ENCODE results near the gene PA2G4. TPM values are rescaled to one million over a fixed set of nuclear protein-coding genes. Genes with fewer than 3 reads are reported as not detected.

PA2G4 gene
- total RNA-seq, 5 donors from 2014 or later (not counting 1 experiment from before 2014, with no cell fraction given) = 67.5 to 113 (median 104) TPM

DNA sequence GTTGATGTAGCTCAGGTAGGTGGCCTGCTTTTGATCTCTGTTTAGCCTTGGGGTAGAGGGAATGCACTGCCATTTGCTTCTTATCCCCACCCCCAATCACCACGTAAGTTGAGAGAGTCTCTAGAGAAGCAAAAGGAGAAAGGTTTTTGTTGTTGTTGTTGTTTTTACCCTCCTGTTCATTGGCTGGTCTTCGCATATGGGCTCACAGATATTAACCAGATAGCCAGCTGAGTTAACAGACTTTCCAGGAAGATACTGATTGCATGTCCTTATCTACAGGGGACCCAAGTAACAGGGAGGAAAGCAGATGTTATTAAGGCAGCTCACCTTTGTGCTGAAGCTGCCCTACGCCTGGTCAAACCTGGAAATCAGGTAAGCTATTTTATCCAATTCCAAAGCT lies 2.9 kb downstream of the PA2G4 start:
- Mint-ChIP-seq H3K4me3 (peak overlapping the region in 1 of 3 donors; percentile 50), H3K36me3 (peaks cover 47% of the 10 kb centered on the region), H3K27me3 (no peaks in the 10 kb centered on the region), H3K27ac (peak overlapping the region; percentile 31 to 76), H3K9me3 (no peaks in the 10 kb centered on the region), H3K4me1 (peaks cover 39 to 45% (median 44%) of the 10 kb centered on the region in 3 donors)
- WGBS (ENCODE audit: insufficient coverage) = 89% methylated on average over 1 of the region's 3 CpGs
- ChIA-PET POLR2A (interaction anchor here (0.5 to 0.8 kb wide), 2 partner anchors 111 to 1669 kb away, joined by 3 to 4 read pairs; no protein-coding TSS in a partner anchor), CTCF (interaction anchor here (0.5 to 0.9 kb wide), 2 partner anchors 60 to 217 kb away, joined by 3 to 5 read pairs; no protein-coding TSS in a partner anchor)
- Histone ChIP-seq H3K9me3 (no peaks in the 10 kb centered on the region), H3K27ac (ENCODE audit: low read length) (no peak overlapping the region), H3K36me3 (ENCODE audit: control insufficient read depth in 2 of 2, extremely low read depth in 1 of 2, insufficient read depth in 1 of 2, low read length in 1 of 2) (peaks cover 7 to 56% of the 10 kb centered on the region in 2 donors), H3K27me3 (replicated peaks in 1 of 2; ENCODE audit: control insufficient read depth in 2 of 2, extremely low read depth in 1 of 2, insufficient read depth in 2 of 2, low read length in 1 of 2) (no peaks in the 10 kb centered on the region), H3K4me3 (ENCODE audit: control insufficient read depth in 1 of 2, extremely low read depth in 1 of 2, low read length in 1 of 2) (no peak overlapping the region), H3K4me1 (ENCODE audit: control insufficient read depth in 1 of 2, extremely low read depth in 1 of 2, insufficient read depth in 2 of 2, low read length in 2 of 2) (peaks cover 23 to 34% of the 10 kb centered on the region in 2 experiments)
- DNase-seq (no peak), ATAC-seq (replicated peaks in 1 of 4) (no peak)

DNA sequence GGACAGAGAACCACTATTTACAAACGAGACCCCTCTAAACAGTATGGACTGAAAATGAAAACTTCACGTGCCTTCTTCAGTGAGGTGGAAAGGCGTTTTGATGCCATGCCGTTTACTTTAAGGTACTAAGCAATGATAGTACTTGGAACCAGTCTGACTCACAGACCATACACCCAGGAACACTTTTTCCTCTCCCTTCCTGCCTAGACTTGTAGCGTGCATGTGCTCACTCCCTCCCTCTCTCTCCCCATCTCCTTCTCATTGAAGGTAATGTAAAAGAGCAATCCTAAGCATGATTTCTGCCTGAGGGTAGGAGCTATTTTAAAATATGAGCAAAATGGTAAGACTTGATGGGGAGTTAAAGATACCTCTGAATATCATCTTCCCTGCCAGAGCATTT lies 6.2 kb downstream of the PA2G4 start:
- Histone ChIP-seq H3K27me3 (replicated peaks in 1 of 2; ENCODE audit: control insufficient read depth in 2 of 2, extremely low read depth in 1 of 2, insufficient read depth in 2 of 2, low read length in 1 of 2) (no peaks in the 10 kb centered on the region), H3K36me3 (ENCODE audit: control insufficient read depth in 2 of 2, extremely low read depth in 1 of 2, insufficient read depth in 1 of 2, low read length in 1 of 2) (peaks cover 7 to 71% of the 10 kb centered on the region in 2 donors), H3K4me1 (ENCODE audit: control insufficient read depth in 1 of 2, extremely low read depth in 1 of 2, insufficient read depth in 2 of 2, low read length in 2 of 2) (peaks cover 8 to 14% of the 10 kb centered on the region in 2 experiments), H3K4me3 (ENCODE audit: control insufficient read depth in 1 of 2, extremely low read depth in 1 of 2, low read length in 1 of 2) (no peak overlapping the region), H3K27ac (ENCODE audit: low read length) (no peak overlapping the region), H3K9me3 (no peaks in the 10 kb centered on the region)
- Mint-ChIP-seq H3K27me3 (no peaks in the 10 kb centered on the region), H3K36me3 (peaks cover 59% of the 10 kb centered on the region), H3K27ac (no peak overlapping the region), H3K4me1 (peaks cover 15 to 20% (median 19%) of the 10 kb centered on the region in 3 donors), H3K9me3 (no peaks in the 10 kb centered on the region), H3K4me3 (no peak overlapping the region)
- DNase-seq (no peak), ATAC-seq (replicated peaks in 1 of 4) (no peak)
- ChIA-PET POLR2A (interaction anchor here in 1 of 2 donors (0.6 kb wide), 1 partner anchor 41 kb away, joined by 3 read pairs; no protein-coding TSS in a partner anchor), CTCF (interaction anchor here in 1 of 2 donors (0.5 kb wide), 1 partner anchor 30 kb away, joined by 5 read pairs; no protein-coding TSS in a partner anchor)
- WGBS (ENCODE audit: insufficient coverage) = no CpG with 5 or more reads among the region's 5 CpGs

DNA sequence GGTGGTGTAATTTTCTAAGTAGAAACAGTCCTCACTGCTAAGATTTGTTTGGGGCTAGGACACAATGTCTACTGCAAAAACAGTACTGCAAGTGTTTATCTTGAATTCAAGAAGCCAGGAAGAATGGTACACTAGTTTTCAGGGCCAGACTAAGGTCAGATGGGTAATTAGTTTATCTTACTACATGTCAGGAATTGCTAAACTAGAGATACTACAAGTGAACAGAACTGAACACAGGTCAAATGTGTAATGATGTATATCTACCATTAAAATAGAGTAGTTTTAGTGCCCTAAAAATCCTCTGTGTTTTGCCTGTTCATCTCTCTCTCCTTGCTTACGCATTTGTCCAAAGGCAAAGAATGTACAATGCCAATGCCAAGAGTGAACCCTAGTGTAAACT lies 9.7 kb downstream of the PA2G4 start:
- no peaks in the 10 kb centered on the region for H3K27me3 ChIP-seq (replicated peaks in 1 of 2; ENCODE audit: control insufficient read depth in 2 of 2, extremely low read depth in 1 of 2, insufficient read depth in 2 of 2, low read length in 1 of 2)
- H3K27me3 Mint-ChIP-seq = no peaks in the 10 kb centered on the region
- peak overlapping the region in 1 of 3 donors; percentile 37 for H3K4me3 Mint-ChIP-seq
- ChIA-PET CTCF (no interaction called here), POLR2A (no interaction called here)
- ATAC-seq (replicated peaks in 1 of 4) (no peak), DNase-seq (no peak)
- no peaks in the 10 kb centered on the region for H3K9me3 ChIP-seq
- peaks cover 9 to 24% of the 10 kb centered on the region in 2 experiments for H3K4me1 ChIP-seq (ENCODE audit: control insufficient read depth in 1 of 2, extremely low read depth in 1 of 2, insufficient read depth in 2 of 2, low read length in 2 of 2)
- no CpG with 5 or more reads among the region's 1 CpG for WGBS (ENCODE audit: insufficient coverage)
- peaks cover 47% of the 10 kb centered on the region for H3K36me3 Mint-ChIP-seq
- H3K9me3 Mint-ChIP-seq = no peaks in the 10 kb centered on the region
- H3K27ac Mint-ChIP-seq = peak overlapping the region in 1 of 2 donors; percentile 14
- H3K4me3 ChIP-seq (ENCODE audit: control insufficient read depth in 1 of 2, extremely low read depth in 1 of 2, low read length in 1 of 2) = no peak overlapping the region
- H3K27ac ChIP-seq (ENCODE audit: low read length) = no peak overlapping the region
- H3K4me1 Mint-ChIP-seq = peaks cover 24 to 32% (median 25%) of the 10 kb centered on the region in 3 donors
- H3K36me3 ChIP-seq (ENCODE audit: control insufficient read depth in 2 of 2, extremely low read depth in 1 of 2, insufficient read depth in 1 of 2, low read length in 1 of 2) = peaks cover 0 to 50% of the 10 kb centered on the region in 2 donors

DNA sequence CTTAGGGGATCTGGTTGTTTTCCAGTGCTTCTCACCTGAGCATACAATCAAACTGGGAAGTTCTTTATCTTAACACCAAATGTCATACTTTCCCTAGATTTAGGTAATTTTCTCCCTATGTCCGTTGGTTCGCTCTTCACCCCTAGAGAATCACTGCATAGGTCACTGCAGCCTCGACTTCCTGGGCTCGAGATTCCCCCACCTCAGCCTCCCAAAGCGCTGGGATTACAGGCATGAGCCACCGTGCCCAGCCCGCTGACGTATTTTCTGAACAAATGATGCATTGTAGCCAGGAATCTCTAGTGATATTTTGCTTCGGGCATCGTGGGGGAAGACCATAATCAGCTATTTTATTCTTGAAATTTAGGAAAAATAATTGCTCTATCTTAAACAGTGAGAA lies 11.0 kb downstream of the PA2G4 start:
- Histone ChIP-seq H3K4me3 (ENCODE audit: control insufficient read depth in 1 of 2, extremely low read depth in 1 of 2, low read length in 1 of 2) (peak overlapping the region in 1 of 2 donors; percentile 75), H3K27me3 (replicated peaks in 1 of 2; ENCODE audit: control insufficient read depth in 2 of 2, extremely low read depth in 1 of 2, insufficient read depth in 2 of 2, low read length in 1 of 2) (no peaks in the 10 kb centered on the region), H3K27ac (ENCODE audit: low read length) (peak overlapping the region; percentile 92), H3K9me3 (no peaks in the 10 kb centered on the region), H3K36me3 (ENCODE audit: control insufficient read depth in 2 of 2, extremely low read depth in 1 of 2, insufficient read depth in 1 of 2, low read length in 1 of 2) (peaks cover 0 to 41% of the 10 kb centered on the region in 2 donors), H3K4me1 (ENCODE audit: control insufficient read depth in 1 of 2, extremely low read depth in 1 of 2, insufficient read depth in 2 of 2, low read length in 2 of 2) (peaks cover 11 to 29% of the 10 kb centered on the region in 2 experiments)
- no peaks in the 10 kb centered on the region for H3K27me3 Mint-ChIP-seq
- ChIA-PET POLR2A (interaction anchor here in 1 of 2 donors (0.6 kb wide), 1 partner anchor 512 kb away, joined by 6 read pairs; no protein-coding TSS in a partner anchor), CTCF (no interaction called here)
- peaks cover 38% of the 10 kb centered on the region for H3K36me3 Mint-ChIP-seq
- H3K9me3 Mint-ChIP-seq = no peaks in the 10 kb centered on the region
- 72% methylated on average over 4 of the region's 10 CpGs for WGBS (ENCODE audit: insufficient coverage)
- ATAC-seq (replicated peaks in 1 of 4) = no peak
- H3K4me3 Mint-ChIP-seq = peak overlapping the region; percentile 94 to 99 (median 94)
- no peak for DNase-seq
- H3K4me1 Mint-ChIP-seq = peaks cover 34 to 39% (median 35%) of the 10 kb centered on the region in 3 donors
- H3K27ac Mint-ChIP-seq = peak overlapping the region; percentile 97 to 98

DNA sequence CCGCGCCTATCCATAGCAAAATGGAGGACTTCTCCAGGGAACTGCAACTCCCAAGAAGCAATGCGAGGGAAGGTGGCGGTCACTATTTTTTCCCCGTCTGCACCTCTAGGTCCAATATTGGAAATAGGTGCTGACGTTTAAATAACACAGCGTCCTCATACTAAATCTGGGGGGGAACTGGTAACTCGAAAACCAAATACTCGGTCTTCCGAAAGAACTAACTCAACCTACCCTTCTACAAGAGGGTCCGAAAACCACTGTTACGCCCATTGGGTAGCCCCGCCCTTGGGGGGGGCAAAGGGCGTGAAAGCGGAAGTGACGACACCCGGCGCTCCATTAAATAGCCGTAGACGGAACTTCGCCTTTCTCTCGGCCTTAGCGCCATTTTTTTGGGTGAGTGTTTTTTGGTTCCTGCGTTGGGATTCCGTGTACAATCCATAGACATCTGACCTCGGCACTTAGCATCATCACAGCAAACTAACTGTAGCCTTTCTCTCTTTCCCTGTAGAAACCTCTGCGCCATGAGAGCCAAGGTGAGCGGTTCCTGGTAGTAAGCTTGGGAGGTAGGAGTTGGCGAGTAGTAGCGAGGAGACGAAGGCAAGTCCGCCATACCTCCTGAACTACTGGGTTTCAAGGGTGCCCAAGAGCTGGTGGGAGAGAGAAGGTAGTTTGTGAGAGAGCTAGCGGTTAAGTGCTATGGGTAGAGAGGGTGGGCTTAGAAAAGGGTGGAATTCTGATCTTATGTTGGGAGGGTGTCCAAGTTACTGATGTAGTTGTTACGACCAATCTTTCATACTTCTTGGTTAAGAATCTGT lies 12.1 kb downstream of the PA2G4 start, which contains the start of gene RPL41:
Gene RPL41 (plus strand): TSS at position 367 of the 815 bp plus-strand sequence.
- peak within 1 kb of the TSS; percentile 94 to 99 (median 94) for H3K4me3 Mint-ChIP-seq
- ATAC-seq (replicated peaks in 1 of 4) = peak; percentile 56 to 65 (median 62)
- H3K36me3 Mint-ChIP-seq = peaks cover 32% of the 10 kb centered on the region

More for the DNA sequence above, 12.1 kb downstream of the PA2G4 start, which contains the start of gene RPL41:
- peaks cover 34 to 39% (median 35%) of the 10 kb centered on the region in 3 donors for H3K4me1 Mint-ChIP-seq
- Histone ChIP-seq H3K4me1 (ENCODE audit: control insufficient read depth in 1 of 2, extremely low read depth in 1 of 2, insufficient read depth in 2 of 2, low read length in 2 of 2) (peaks cover 11 to 29% of the 10 kb centered on the region in 2 experiments), H3K4me3 (ENCODE audit: control insufficient read depth in 1 of 2, extremely low read depth in 1 of 2, low read length in 1 of 2) (peak within 1 kb of the TSS; percentile 75 to 94), H3K27me3 (replicated peaks in 1 of 2; ENCODE audit: control insufficient read depth in 2 of 2, extremely low read depth in 1 of 2, insufficient read depth in 2 of 2, low read length in 1 of 2) (no peaks in the 10 kb centered on the region), H3K36me3 (ENCODE audit: control insufficient read depth in 2 of 2, extremely low read depth in 1 of 2, insufficient read depth in 1 of 2, low read length in 1 of 2) (peaks cover 7 to 40% of the 10 kb centered on the region in 2 donors), H3K9me3 (no peaks in the 10 kb centered on the region), H3K27ac (ENCODE audit: low read length) (peak within 1 kb of the TSS; percentile 92)
- CTCF ChIA-PET = interaction anchor here (0.6 to 4.0 kb wide), 8 partner anchors 11 to 333 kb away, joined by 3 to 65 read pairs (median 3); partner anchors contain the start of genes ESYT1 (in 1 of the 2), MYL6B (in 1 of the 2), PA2G4 (in 1 of the 2) and RAB5B (in 1 of the 2)
- 0% methylated on average over 12 of the region's 34 CpGs for WGBS (ENCODE audit: insufficient coverage)
- POLR2A ChIA-PET = interaction anchor here (0.6 to 3.5 kb wide), 13 partner anchors 11 to 344 kb away, joined by 3 to 33 read pairs (median 4); partner anchors contain the start of genes ESYT1 (in 1 of the 2), MYL6 (in 1 of the 2), PA2G4 (in 1 of the 2) and RAB5B (in 1 of the 2)
- no peaks in the 10 kb centered on the region for H3K27me3 Mint-ChIP-seq
- no peaks in the 10 kb centered on the region for H3K9me3 Mint-ChIP-seq
- DNase-seq = peak; percentile 84 to 97 (median 92)
- peak within 1 kb of the TSS; percentile 97 to 98 for H3K27ac Mint-ChIP-seq

All from T-cell (primary cell).